Neural cell (in vitro differentiated cells): ENCODE data around the gene RPRD1B. TPM values are rescaled to one million over a fixed set of nuclear protein-coding genes. Genes with fewer than 3 reads are reported as not detected.

Source experiments
- H2AFZ ChIP-seq: fragments of 200-600, 300-800 bp; sonication (generic), shearing (Covaris generic); 2 replicates; pipeline ENCODE4 v1.6.0; 2014; ENCODE audit warnings: low read depth, mild to moderate bottlenecking, antibody characterized with exemption, low read length, moderate library complexity
- H3F3A ChIP-seq: fragments of 200-600 bp; shearing (Covaris generic); 2 replicates; pipeline ENCODE4 v1.6.1; 2016; ENCODE audit warnings: mild to moderate bottlenecking, moderate library complexity, mixed read lengths, antibody characterized with exemption, low read length; ENCODE audit not compliant: insufficient read depth, poor library complexity, severe bottlenecking
- H3K27ac ChIP-seq: fragments of 200-600, 300-800 bp; sonication (generic), shearing (Covaris generic); 2 replicates; pipeline ENCODE4 v1.5.1; 2014; ENCODE audit warnings: mild to moderate bottlenecking, low read length, moderate library complexity
- H3K27me3 ChIP-seq: fragments of 300-800, 200-600 bp; sonication (generic), shearing (Covaris generic); 2 replicates; pipeline ENCODE4 v1.6.0; 2014; ENCODE audit warnings: mild to moderate bottlenecking, low read depth, low read length, moderate library complexity; ENCODE audit not compliant: insufficient read depth
- H3K36me3 ChIP-seq: fragments of 300-800, 200-600 bp; sonication (generic), shearing (Covaris generic); 2 replicates; pipeline ENCODE4 v1.5.1; 2014; ENCODE audit warnings: mild to moderate bottlenecking, antibody characterized with exemption, low read length, moderate library complexity; ENCODE audit not compliant: insufficient read depth
- H3K4me2 ChIP-seq: fragments of 300-800, 200-600 bp; sonication (generic), shearing (Covaris generic); 2 replicates; pipeline ENCODE4 v1.6.0; 2014; ENCODE audit warnings: mild to moderate bottlenecking, low read length
- H3K4me3 ChIP-seq: fragments of 300-800, 200-600 bp; sonication (generic), shearing (Covaris generic); 2 replicates; pipeline ENCODE4 v1.5.1; 2014; ENCODE audit warnings: mild to moderate bottlenecking, low read length, moderate library complexity
- H3K79me2 ChIP-seq: fragments of 200-600 bp; shearing (Covaris generic); replicated peaks from 2 replicates; pipeline ENCODE4 v1.6.0; 2014; ENCODE audit warnings: mild to moderate bottlenecking, low read length, moderate library complexity; ENCODE audit not compliant: insufficient read depth
- H3K9ac ChIP-seq: fragments of 300-800, 200-600 bp; sonication (generic), shearing (Covaris generic); 2 replicates; pipeline ENCODE4 v1.6.1; 2016; ENCODE audit warnings: mild to moderate bottlenecking, low read length, mixed read lengths
- H3K9me2 ChIP-seq: fragments of 200-600 bp; shearing (Covaris generic); 2 replicates; pipeline ENCODE4 v1.6.1; 2016; ENCODE audit warnings: mild to moderate bottlenecking, low read length, mixed read lengths; ENCODE audit not compliant: insufficient read depth
- H3K9me3 ChIP-seq: fragments of 200-600, 300-800 bp; sonication (generic), shearing (Covaris generic); 2 replicates; pipeline ENCODE4 v1.6.1; 2016; ENCODE audit warnings: mild to moderate bottlenecking, mixed run types, low read length, moderate library complexity, mixed read lengths
- H4K20me1 ChIP-seq: fragments of 200-600 bp; shearing (Covaris generic); 2 replicates; pipeline ENCODE4 v1.6.1; 2016; ENCODE audit warnings: mild to moderate bottlenecking, mixed run types; ENCODE audit not compliant: insufficient read depth
- EP300 ChIP-seq: fragments of 450-650 bp; conservative IDR thresholded peaks from 2 replicates; pipeline ENCODE4 v1.6.1; 2014; ENCODE audit warnings: antibody characterized with exemption, mild to moderate bottlenecking, moderate library complexity; ENCODE audit not compliant: poor library complexity, severe bottlenecking
- EZH2 ChIP-seq: fragments of 200-600, 300-800 bp; shearing (Covaris generic), sonication (generic); IDR thresholded peaks from 2 replicates; pipeline ENCODE4 v1.6.1; 2014; ENCODE audit warnings: antibody characterized with exemption, low read length, borderline replicate concordance, mild to moderate bottlenecking; ENCODE audit not compliant: insufficient read depth, poor library complexity, severe bottlenecking
- MXI1 ChIP-seq: fragments of 450-650 bp; conservative IDR thresholded peaks from 2 replicates; pipeline ENCODE4 v1.6.1; 2014; ENCODE audit warnings: antibody characterized with exemption, mild to moderate bottlenecking; ENCODE audit not compliant: poor library complexity, severe bottlenecking
- POLR2AphosphoS5 ChIP-seq: IDR thresholded peaks from 2 replicates; pipeline ENCODE4 v1.6.1; 2012
- RAD21 ChIP-seq: fragments of 450-650 bp; conservative IDR thresholded peaks from 2 replicates; pipeline ENCODE4 v1.6.1; 2014; ENCODE audit warnings: antibody characterized with exemption, mild to moderate bottlenecking, moderate library complexity
- SMC3 ChIP-seq: fragments of 450-650 bp; conservative IDR thresholded peaks from 2 replicates; pipeline ENCODE4 v1.6.1; 2014; ENCODE audit warnings: antibody characterized with exemption, mild to moderate bottlenecking, moderate library complexity; ENCODE audit not compliant: poor library complexity
- TAF1 ChIP-seq: IDR thresholded peaks from 2 replicates; pipeline ENCODE4 v1.6.1; 2012; ENCODE audit warnings: low read depth
- polyA plus RNA-seq: library from polyadenylated mRNA; depleted of rRNA; stranded (reverse); fragments of >200 nt; gene quantifications from 2 replicates; pipeline ENCODE4 v1.2.3, GENCODE V29; 2014
- TF ChIP-seq, protein P1 (sequence below): fragments of 450-650 bp; IDR thresholded peaks from 2 replicates; pipeline ENCODE4 v1.5.1; 2014; ENCODE audit warnings: antibody characterized with exemption, mild to moderate bottlenecking, moderate library complexity; ENCODE audit not compliant: poor library complexity, severe bottlenecking
- TF ChIP-seq, protein P2 (sequence below): IDR thresholded peaks from 2 replicates; pipeline ENCODE4 v1.6.1; 2012; ENCODE audit warnings: borderline replicate concordance

The RPRD1B gene
- polyA plus RNA-seq, 1 donor from 2014 or later: 23.4 TPM

GRCh38 chr20:38059832-38060231 lies 26.3 kb downstream of the RPRD1B start:
- Histone ChIP-seq H3K4me2 (no peak overlapping the region), H3K27me3 (no peaks in the 10 kb centered on the region), H3K9ac (no peak overlapping the region), H3K36me3 (peaks cover 17% of the 10 kb centered on the region), H3K4me3 (no peak overlapping the region), H3K79me2 (peaks cover 2% of the 10 kb centered on the region), H2AFZ (no peak overlapping the region), H3F3A (no peaks in the 10 kb centered on the region), H3K9me3 (no peaks in the 10 kb centered on the region), H3K9me2 (no peaks in the 10 kb centered on the region), H3K27ac (no peak overlapping the region), H4K20me1 (no peaks in the 10 kb centered on the region)
- TF ChIP-seq, protein P1, sequence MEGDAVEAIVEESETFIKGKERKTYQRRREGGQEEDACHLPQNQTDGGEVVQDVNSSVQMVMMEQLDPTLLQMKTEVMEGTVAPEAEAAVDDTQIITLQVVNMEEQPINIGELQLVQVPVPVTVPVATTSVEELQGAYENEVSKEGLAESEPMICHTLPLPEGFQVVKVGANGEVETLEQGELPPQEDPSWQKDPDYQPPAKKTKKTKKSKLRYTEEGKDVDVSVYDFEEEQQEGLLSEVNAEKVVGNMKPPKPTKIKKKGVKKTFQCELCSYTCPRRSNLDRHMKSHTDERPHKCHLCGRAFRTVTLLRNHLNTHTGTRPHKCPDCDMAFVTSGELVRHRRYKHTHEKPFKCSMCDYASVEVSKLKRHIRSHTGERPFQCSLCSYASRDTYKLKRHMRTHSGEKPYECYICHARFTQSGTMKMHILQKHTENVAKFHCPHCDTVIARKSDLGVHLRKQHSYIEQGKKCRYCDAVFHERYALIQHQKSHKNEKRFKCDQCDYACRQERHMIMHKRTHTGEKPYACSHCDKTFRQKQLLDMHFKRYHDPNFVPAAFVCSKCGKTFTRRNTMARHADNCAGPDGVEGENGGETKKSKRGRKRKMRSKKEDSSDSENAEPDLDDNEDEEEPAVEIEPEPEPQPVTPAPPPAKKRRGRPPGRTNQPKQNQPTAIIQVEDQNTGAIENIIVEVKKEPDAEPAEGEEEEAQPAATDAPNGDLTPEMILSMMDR: no peak

DNA sequence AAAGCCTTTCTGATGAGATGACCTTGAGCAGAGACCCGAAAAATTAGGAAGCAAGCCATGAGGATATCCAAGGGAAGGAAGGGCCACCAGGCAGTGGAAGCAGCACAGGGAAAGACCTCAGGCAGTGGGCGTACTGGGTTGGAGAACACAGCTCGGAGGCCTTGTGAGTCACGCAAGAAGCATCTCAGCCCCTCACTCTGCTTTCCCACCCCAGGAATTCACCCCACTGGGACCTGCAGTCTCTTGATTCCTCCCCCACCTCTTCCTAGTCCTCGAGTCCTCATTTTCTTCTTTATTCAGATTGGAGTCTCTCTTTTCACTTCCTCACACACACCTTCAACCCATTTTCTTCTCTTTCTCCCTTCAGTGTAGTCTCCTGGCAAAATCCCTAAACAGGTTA lies 27.0 kb downstream of the RPRD1B start:
- Histone ChIP-seq H3K9me3 (no peaks in the 10 kb centered on the region), H2AFZ (no peak overlapping the region), H4K20me1 (no peaks in the 10 kb centered on the region), H3K9me2 (no peaks in the 10 kb centered on the region), H3K9ac (no peak overlapping the region), H3K27ac (no peak overlapping the region), H3K4me2 (no peak overlapping the region), H3F3A (no peaks in the 10 kb centered on the region), H3K27me3 (no peaks in the 10 kb centered on the region), H3K79me2 (peaks cover 2% of the 10 kb centered on the region), H3K4me3 (no peak overlapping the region), H3K36me3 (peaks cover 17% of the 10 kb centered on the region)
- TF ChIP-seq, protein P1: no peak
- no peak for TF ChIP-seq TAF1
- TF ChIP-seq MXI1: no peak
- TF ChIP-seq EP300: no peak
- TF ChIP-seq EZH2: no peak
- TF ChIP-seq, protein P2, sequence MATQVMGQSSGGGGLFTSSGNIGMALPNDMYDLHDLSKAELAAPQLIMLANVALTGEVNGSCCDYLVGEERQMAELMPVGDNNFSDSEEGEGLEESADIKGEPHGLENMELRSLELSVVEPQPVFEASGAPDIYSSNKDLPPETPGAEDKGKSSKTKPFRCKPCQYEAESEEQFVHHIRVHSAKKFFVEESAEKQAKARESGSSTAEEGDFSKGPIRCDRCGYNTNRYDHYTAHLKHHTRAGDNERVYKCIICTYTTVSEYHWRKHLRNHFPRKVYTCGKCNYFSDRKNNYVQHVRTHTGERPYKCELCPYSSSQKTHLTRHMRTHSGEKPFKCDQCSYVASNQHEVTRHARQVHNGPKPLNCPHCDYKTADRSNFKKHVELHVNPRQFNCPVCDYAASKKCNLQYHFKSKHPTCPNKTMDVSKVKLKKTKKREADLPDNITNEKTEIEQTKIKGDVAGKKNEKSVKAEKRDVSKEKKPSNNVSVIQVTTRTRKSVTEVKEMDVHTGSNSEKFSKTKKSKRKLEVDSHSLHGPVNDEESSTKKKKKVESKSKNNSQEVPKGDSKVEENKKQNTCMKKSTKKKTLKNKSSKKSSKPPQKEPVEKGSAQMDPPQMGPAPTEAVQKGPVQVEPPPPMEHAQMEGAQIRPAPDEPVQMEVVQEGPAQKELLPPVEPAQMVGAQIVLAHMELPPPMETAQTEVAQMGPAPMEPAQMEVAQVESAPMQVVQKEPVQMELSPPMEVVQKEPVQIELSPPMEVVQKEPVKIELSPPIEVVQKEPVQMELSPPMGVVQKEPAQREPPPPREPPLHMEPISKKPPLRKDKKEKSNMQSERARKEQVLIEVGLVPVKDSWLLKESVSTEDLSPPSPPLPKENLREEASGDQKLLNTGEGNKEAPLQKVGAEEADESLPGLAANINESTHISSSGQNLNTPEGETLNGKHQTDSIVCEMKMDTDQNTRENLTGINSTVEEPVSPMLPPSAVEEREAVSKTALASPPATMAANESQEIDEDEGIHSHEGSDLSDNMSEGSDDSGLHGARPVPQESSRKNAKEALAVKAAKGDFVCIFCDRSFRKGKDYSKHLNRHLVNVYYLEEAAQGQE: no peak
- TF ChIP-seq RAD21: no peak
- TF ChIP-seq SMC3: no peak
- TF ChIP-seq POLR2AphosphoS5: no peak
